GM21515 (cell line): ENCODE data around the gene RNPC3.
"Not testable (repeated sequence)": the region's sequence is repeated elsewhere in the genome, so short reads cannot be mapped to it uniquely, and the experiment has no call there.

ENCODE experiments used
- ATAC-seq: cut with Tn5 transposase; IDR thresholded peaks from one replicate; pipeline ENCODE4 v1.9.1; 2021; ENCODE audit not compliant: unreplicated experiment

The RNPC3 gene

DNA sequence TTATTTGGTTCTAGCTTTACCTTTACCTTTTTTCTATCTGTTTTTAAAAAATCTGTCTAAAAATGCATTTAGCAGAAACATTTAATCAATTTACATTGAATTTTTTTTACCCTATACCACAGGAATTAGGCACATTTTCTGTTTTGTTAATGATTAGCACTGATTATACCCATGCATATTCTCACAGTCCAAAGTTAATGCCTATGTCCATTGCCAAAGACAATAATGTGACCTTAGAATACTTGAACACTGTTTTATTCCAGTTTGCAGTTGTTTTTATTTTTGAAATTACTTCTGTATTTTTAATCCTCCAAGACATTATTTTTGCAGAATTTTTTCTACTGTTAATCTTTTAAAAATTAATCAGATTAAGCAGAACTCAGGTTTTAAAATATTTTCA lies 34.9 kb downstream of the RNPC3 start:
- ATAC-seq, result no peak

DNA sequence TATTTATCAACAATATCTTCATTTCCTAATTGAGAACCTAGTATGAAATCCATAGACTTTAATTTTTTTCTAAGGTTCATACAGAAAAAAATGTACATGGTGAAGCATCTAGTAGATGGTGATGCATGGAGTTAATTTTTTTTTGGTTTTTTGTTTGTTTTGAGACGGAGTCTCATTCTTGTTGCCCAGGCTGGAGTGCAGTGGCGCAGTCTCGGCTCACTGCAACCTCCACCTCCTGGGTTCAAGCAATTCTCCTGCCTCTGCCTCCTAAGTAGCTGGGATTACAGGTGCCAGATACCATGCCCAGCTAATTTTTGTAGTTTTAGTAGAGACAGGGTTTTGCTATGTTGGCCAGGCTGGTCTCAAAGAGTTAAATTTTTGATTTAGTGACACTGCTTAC lies 35.6 kb downstream of the RNPC3 start:
- not testable (repeated sequence) for ATAC-seq

DNA sequence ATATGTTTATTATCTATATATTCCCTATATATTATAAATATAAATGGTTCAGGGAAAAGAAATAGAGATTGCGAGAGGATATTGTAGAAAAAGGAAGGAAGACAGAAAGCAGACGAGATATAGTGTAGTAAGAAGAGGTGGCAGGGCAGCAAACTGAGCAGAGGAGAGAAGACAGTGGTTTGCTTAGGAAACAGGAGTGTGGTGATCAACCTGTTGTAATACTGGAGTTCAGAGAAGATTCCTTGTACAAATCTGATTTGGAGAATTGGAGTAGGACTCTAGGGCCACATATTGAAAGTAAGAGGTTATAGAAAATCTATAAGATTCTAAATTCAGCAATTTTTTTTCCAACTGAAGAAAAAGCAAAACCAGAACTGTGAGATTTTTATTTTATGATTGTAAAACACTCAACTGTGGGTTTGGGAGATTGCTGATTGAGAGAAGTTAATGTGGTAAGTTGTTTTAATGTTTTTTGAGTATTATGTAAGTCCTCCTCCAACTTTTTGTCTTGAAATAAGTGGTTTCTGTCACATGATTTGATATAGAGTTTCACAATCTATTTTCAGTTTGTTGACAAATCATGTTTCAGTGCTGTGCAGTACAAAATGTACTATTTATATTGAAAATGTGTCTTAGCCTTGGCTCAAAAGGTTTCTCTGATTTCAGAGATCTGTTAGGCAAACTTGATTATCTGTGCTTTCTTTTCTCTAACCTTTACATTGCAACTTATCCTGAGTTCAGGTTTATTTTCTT lies 36.3 kb downstream of the RNPC3 start:
- peak; percentile 88 for ATAC-seq

DNA sequence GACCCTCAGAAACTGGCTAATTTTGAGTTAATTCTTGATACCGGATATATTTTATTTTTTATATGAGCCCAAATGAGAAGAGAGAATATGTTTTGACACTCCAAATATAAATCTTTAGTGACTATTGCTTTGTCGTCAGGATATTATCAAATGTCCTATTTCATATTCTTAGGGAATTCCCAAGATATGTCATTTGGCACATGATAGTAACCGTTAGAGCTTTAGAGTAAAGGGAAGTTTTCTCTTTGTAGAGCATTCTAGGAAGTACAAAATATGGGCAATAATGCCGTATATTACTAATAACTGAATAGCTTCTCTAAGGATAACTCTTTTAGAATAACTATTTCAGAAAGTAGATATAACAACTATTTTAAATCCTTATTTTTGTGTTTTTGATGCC lies 37.6 kb downstream of the RNPC3 start:
- ATAC-seq, result no peak

DNA sequence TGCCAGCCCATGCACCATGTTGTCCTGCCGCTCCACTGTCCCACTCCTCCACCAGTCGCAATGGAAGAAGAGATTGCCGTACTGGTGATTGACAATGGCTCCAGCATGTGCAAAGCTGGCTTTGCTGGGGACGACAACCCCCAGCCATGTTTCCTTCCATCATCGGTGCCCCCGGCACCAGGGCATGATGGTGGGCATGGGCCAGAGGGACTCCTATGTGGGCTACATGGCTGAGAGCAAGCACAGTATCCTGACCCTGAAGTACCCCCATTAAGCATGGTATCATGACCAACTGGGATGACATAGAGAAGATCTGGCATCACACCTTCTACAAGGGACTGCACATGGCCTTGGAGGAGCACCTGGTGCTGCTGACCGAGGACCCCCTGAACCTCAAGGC lies 44.0 kb downstream of the RNPC3 start:
- ATAC-seq, result no peak

DNA sequence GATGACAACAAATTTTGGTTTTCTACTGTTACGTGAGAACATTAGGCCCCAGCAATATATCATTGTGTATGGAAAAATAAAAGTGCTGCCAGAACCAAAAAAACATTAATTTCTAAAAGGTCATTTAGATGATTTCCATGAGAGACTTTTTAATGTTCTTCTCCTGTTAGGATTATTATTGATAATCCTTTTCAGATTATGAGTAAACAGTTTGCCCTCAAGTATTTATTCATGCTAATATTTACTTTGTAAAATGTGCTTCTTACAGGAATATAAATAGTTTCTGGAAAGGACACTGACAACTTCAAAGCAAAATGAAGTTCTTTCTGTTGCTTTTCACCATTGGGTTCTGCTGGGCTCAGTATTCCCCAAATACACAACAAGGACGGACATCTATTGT lies 45.8 kb downstream of the RNPC3 start, which contains the start of gene AMY2B:
AMY2B (plus strand) TSS at position 301 of the 400 bp plus-strand sequence; CDS start at position 315, 14 bp downstream.
- not testable (repeated sequence) for ATAC-seq

DNA sequence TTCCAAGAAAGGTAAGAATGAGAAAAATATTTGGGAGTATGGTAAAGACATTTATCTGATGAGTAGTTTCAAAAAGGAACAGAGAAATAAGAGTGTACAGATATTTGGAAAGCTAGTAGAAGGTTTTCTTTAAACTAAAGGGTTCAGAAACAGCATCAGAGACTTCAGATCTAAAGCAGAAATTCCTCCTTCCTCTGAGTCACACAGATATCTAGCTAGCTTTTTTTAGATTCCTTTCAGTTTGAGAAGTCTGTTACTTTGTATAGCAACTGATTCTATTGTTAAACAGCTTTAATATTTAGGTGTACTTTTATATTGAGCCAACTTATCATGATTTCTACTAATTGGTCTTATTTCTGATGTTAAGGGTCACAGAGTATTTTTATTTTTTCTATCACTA lies 50.6 kb downstream of the RNPC3 start:
- ATAC-seq, result no peak

DNA sequence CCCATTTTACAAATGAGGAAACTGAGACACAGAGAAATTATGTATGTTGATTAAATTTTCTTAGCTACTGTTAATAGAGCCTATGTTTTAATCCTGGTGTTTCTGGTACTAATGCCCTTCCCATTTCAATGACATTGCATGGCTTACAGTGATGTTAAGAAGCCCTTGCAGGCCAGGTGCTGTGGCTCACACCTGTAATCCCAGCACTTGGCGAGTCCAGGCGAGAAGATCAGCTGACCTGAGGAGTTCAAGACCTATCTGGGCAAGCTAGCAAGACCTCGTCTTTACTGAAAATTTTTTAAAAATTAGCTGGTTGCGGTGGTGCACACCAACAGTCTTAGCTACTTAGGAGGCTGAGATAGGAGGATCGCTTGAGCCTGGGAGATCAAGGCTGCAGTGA lies 51.3 kb downstream of the RNPC3 start:
- not testable (repeated sequence) for ATAC-seq

DNA sequence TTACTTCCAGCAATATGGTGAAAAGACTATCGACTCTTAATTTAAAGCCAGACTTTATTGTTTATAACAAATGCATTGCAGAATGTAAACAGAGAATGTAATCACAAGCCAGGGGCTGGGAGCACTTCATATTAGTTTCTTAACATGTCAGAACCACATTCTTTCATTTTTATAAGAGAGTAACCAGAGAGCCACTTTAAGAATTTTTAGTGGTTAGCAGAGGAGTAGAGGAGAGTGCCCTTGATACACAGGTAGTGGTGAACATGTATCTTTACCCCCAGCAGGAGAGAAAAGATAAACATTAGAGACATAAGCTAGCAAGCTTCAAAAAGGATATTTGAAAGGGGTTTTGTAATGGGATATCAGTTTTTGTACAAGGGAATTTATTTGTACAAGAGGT lies 57.0 kb downstream of the RNPC3 start:
- ATAC-seq, result no peak

DNA sequence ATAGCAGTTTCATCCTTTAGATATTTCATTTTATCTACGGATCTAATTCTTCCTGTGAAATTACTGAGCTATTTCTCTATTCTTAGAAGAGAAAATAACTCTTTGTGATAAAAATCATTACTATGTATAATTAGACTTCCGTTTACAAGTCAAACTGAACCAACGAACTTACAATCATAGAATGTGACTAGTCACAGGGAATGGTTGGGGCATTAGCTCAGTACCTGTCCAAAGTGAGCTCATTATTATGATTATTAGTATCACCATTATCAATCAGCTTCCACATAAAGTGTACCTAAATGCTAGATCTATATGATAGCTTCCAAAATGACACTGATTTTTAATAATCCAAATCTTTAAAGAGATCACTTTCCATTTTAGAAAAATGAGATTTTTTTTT lies 58.4 kb downstream of the RNPC3 start:
- ATAC-seq, result no peak

DNA sequence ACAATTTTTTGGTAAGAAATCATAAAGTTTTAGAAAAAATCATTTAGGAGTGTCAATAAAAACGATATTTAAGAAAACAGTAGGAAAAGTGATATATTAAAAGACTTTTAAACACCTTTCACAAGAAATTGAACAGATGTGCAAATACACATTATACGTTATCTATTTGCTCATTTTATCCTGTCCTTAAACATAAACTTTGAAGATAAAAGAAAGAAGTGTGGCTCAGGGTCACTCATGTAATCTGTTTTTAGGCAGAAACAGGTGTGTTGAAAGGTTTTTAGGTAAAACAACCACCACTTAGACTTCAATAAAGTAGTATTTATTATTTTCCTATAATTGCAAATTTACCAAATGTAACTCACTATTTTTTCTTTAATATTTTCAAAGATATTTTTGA lies 59.0 kb downstream of the RNPC3 start:
- ATAC-seq, result no peak

DNA sequence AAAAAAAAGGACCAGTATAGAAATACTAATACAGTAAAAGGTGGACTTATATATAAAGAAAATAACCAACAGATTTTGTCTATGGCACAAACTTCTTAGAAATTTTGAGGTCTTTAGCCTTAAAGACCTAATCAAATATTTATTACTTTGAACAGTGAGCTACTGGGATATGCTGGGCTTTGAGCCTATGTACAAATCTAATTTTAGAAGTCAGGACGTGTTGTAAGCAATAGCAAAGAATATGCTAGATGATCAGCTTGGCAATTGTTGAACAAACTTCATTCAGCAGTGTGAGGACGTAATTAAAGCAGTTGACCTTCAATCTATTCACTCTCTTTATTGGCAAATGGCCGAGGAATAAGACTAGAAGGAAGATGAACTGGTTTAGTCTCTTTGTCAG lies 77.2 kb downstream of the RNPC3 start:
- not testable (repeated sequence) for ATAC-seq
